SK-N-SH (cell line): ENCODE results near the gene INHBB. TPM values are rescaled to one million over a fixed set of nuclear protein-coding genes. Genes with fewer than 3 reads are reported as not detected.

ENCODE experiments used
- CTCF ChIA-PET: fragments of 300-600, 350-600 bp; formaldehyde crosslinking; extraction: SDS; loops from one replicate; lab custom pipeline; 2021; lab: Yijun Ruan, JAX
- POLR2A ChIA-PET: fragments of 350-600 bp; sonication (Branson Sonifier 250); formaldehyde crosslinking; extraction: SDS; loops from one replicate; lab custom pipeline; 2020; ENCODE audit warnings: antibody characterized with exemption, inconsistent platforms; lab: Yijun Ruan, JAX
- DNase-seq: peaks from one replicate; pipeline ENCODE4 v3.0.0; 2012
- H2AFZ ChIP-seq: fragments of 200-600 bp; sonication (generic); 2 replicates; pipeline ENCODE4 v1.8.1; 2016; ENCODE audit warnings: antibody characterized with exemption, mild to moderate bottlenecking, low read depth
- H3F3A ChIP-seq: fragments of 200-600 bp; sonication (generic); replicated peaks from 2 replicates; pipeline ENCODE3; 2016; ENCODE audit warnings: antibody characterized with exemption, mild to moderate bottlenecking; ENCODE audit not compliant: insufficient read depth
- H3K27ac ChIP-seq, 2 experiments: fragments of 200-500 bp in 1 of 2; fragments of 200-600 bp in 1 of 2; sonication (Bioruptor generic) in 1 of 2; sonication (generic), shearing (Covaris generic) in 1 of 2; 2 replicates each; pipeline versions ENCODE4 v1.5.1 to v1.6.1; 2014 to 2016; ENCODE audit warnings: low read depth in 2 of 2, inconsistent platforms in 1 of 2, low read length in 1 of 2, mild to moderate bottlenecking in 1 of 2, mixed read lengths in 1 of 2
- H3K27me3 ChIP-seq: fragments of 200-600 bp; sonication (generic), shearing (Covaris generic); 2 replicates; pipeline ENCODE4 v1.6.1; 2016; ENCODE audit warnings: mixed run types; ENCODE audit not compliant: insufficient read depth
- H3K36me3 ChIP-seq, 2 experiments: fragments of 200-500 bp in 1 of 2; fragments of 200-600 bp in 1 of 2; sonication (Bioruptor generic) in 1 of 2; sonication (generic) in 1 of 2; replicated peaks in 1 of 2; 2 replicates each; pipeline versions ENCODE3 to v1.5.1; 2014 to 2016; ENCODE audit warnings: low read length in 1 of 2, mild to moderate bottlenecking in 1 of 2; ENCODE audit not compliant: insufficient read depth in 2 of 2, control insufficient read depth in 1 of 2
- H3K4me1 ChIP-seq, 2 experiments: fragments of 200-500 bp in 1 of 2; fragments of 200-600 bp in 1 of 2; sonication (Bioruptor generic) in 1 of 2; sonication (generic), shearing (Covaris generic) in 1 of 2; 2 replicates each; pipeline versions ENCODE4 v1.5.1 to v1.6.1; 2014 to 2016; ENCODE audit warnings: low read depth in 1 of 2, low read length in 1 of 2, mixed run types in 1 of 2; ENCODE audit not compliant: insufficient read depth in 2 of 2, control insufficient read depth in 1 of 2
- H3K4me2 ChIP-seq: fragments of 200-600 bp; sonication (generic), shearing (Covaris generic); 2 replicates; pipeline ENCODE4 v1.6.1; 2017; ENCODE audit warnings: mixed run types
- H3K4me3 ChIP-seq, 2 experiments: fragments of 200-500 bp in 1 of 2; fragments of 200-600 bp in 1 of 2; sonication (Bioruptor generic) in 1 of 2; sonication (generic), shearing (Covaris generic) in 1 of 2; 2 replicates each; pipeline versions ENCODE4 v1.5.1 to v1.8.1; 2014 to 2016; ENCODE audit warnings: low read depth in 2 of 2, inconsistent platforms in 1 of 2, low read length in 1 of 2, mild to moderate bottlenecking in 1 of 2, mixed read lengths in 1 of 2, moderate library complexity in 1 of 2
- H3K79me2 ChIP-seq: fragments of 200-600 bp; sonication (generic); 2 replicates; pipeline ENCODE4 v1.8.1; 2017; ENCODE audit warnings: mild to moderate bottlenecking; ENCODE audit not compliant: insufficient read depth
- H3K9ac ChIP-seq: fragments of 200-600 bp; sonication (generic); 2 replicates; pipeline ENCODE4 v1.6.1; 2017; ENCODE audit warnings: mixed run types
- H3K9me2 ChIP-seq: fragments of 200-600 bp; sonication (generic); 2 replicates; pipeline ENCODE4 v1.6.1; 2017; ENCODE audit warnings: mixed run types
- H3K9me3 ChIP-seq: fragments of 200-600 bp; sonication (generic); 2 replicates; pipeline ENCODE4 v1.6.1; 2017; ENCODE audit warnings: mixed run types, mild to moderate bottlenecking, moderate library complexity
- H4K20me1 ChIP-seq: fragments of 200-600 bp; sonication (generic); 2 replicates; pipeline ENCODE4 v1.6.1; 2017; ENCODE audit warnings: mild to moderate bottlenecking, mixed run types; ENCODE audit not compliant: insufficient read depth
- ELF1 ChIP-seq: IDR thresholded peaks from 2 replicates; pipeline ENCODE4 v1.4.0; 2012
- EP300 ChIP-seq, 2 experiments: IDR thresholded peaks; 2 replicates each; pipeline versions ENCODE4 v1.4.0 to v1.6.1; 2012; ENCODE audit warnings: borderline replicate concordance in 1 of 2, low read depth in 1 of 2, low read length in 1 of 2
- FOSL2 ChIP-seq: IDR thresholded peaks from 2 replicates; pipeline ENCODE4 v1.4.0; 2012; ENCODE audit warnings: low read depth, mild to moderate bottlenecking, moderate library complexity, borderline replicate concordance
- GABPA ChIP-seq: IDR thresholded peaks from 2 replicates; pipeline ENCODE4 v1.4.0; 2012; ENCODE audit warnings: low read depth, mild to moderate bottlenecking
- GATA2 ChIP-seq: sonication (generic); formaldehyde crosslinking; IDR thresholded peaks from 2 replicates; pipeline ENCODE4 v1.5.0; 2020; ENCODE audit warnings: mild to moderate bottlenecking, missing genetic modification reagents
- IRF3 ChIP-seq: fragments of 150-350 bp; IDR thresholded peaks from 2 replicates; pipeline ENCODE4 v1.6.1; 2016; ENCODE audit warnings: mild to moderate bottlenecking, low read depth, low read length
- JUND ChIP-seq: IDR thresholded peaks from 2 replicates; pipeline ENCODE4 v1.4.0; 2012
- MAX ChIP-seq: IDR thresholded peaks from 2 replicates; pipeline ENCODE4 v1.4.0; 2012; ENCODE audit warnings: low read depth
- MXI1 ChIP-seq: IDR thresholded peaks from 2 replicates; pipeline ENCODE4 v1.6.1; 2012; ENCODE audit warnings: mild to moderate bottlenecking, low read depth, low read length, improper control_type of control experiment
- NFIC ChIP-seq: IDR thresholded peaks from 2 replicates; pipeline ENCODE4 v1.4.0; 2012; ENCODE audit warnings: borderline replicate concordance
- NRF1 ChIP-seq: IDR thresholded peaks from 2 replicates; pipeline ENCODE4 v1.6.1; 2012; ENCODE audit warnings: low read depth, mild to moderate bottlenecking, low read length
- PBX3 ChIP-seq: IDR thresholded peaks from 2 replicates; pipeline ENCODE4; 2012
- POLR2AphosphoS5 ChIP-seq: IDR thresholded peaks from 2 replicates; pipeline ENCODE4 v1.6.1; 2012; ENCODE audit warnings: low read depth, low read length
- RFX5 ChIP-seq: IDR thresholded peaks from 2 replicates; pipeline ENCODE4 v1.6.1; 2012; ENCODE audit warnings: mild to moderate bottlenecking, improper control_type of control experiment, low read length
- USF2 ChIP-seq: fragments of 150-350 bp; IDR thresholded peaks from 2 replicates; pipeline ENCODE4 v1.6.1; 2017; ENCODE audit warnings: antibody characterized with exemption, low read length, low read depth, borderline replicate concordance
- WGBS: methylation state at CpG from one replicate; pipeline ENCODE4 v1.1.6; 2017; ENCODE audit warnings: low lambda C conversion rate; 5-methylcytosine and 5-hydroxymethylcytosine counted together
- polyA plus RNA-seq, 3 experiments: library from polyadenylated mRNA; depleted of rRNA; stranded (reverse); fragments of >200 nt; gene quantifications; 2 replicates each; pipeline ENCODE4 v1.2.3, GENCODE V29; 2012

INHBB gene
- polyA plus RNA-seq, 1 of the 3 experiments (the other 2 are of a cell fraction), result 0.03 TPM

- Histone ChIP-seq H3F3A (no peaks in the 10 kb centered on the region), H3K27me3 (no peaks in the 10 kb centered on the region; the same call in 1 of the 2 replicates), H3K9me3 (no peaks in the 10 kb centered on the region), H3K36me3 (no peaks in the 10 kb centered on the region), H3K4me2 (no peak overlapping the region), H2AFZ (no peak overlapping the region), H3K9ac (no peak overlapping the region), H3K79me2 (no peaks in the 10 kb centered on the region), H4K20me1 (no peaks in the 10 kb centered on the region), H3K27ac (no peak overlapping the region), H3K4me1 (peaks cover 0 to 3% of the 10 kb centered on the region in 2 experiments; a peak in 1 of 4 replicates), H3K4me3 (no peak overlapping the region), H3K9me2 (no peaks in the 10 kb centered on the region)
- POLR2A ChIA-PET, result no interaction called here
- CTCF ChIA-PET, result no interaction called here
- WGBS, result 37% methylated on average over 8 of the region's 9 CpGs
- no peak for TF ChIP-seq USF2
- TF ChIP-seq NFIC, result no peak
- no peak for DNase-seq
Measured at GRCh38 chr2:120388222-120389035, 42.5 kb downstream of the INHBB start.

GRCh38 chr2:120389036-120389391 lies 43.1 kb downstream of the INHBB start:
- Histone ChIP-seq H3K9me3 (no peaks in the 10 kb centered on the region), H3F3A (no peaks in the 10 kb centered on the region), H3K9me2 (no peaks in the 10 kb centered on the region), H3K4me3 (no peak overlapping the region), H3K27me3 (no peaks in the 10 kb centered on the region; the same call in 1 of the 2 replicates), H4K20me1 (no peaks in the 10 kb centered on the region), H3K9ac (no peak overlapping the region)
- ChIA-PET POLR2A (no interaction called here), CTCF (interaction anchor here (0.8 kb wide), 1 partner anchor 291 kb away, joined by 4 read pairs; no protein-coding TSS in a partner anchor)
- DNase-seq, result no peak
- TF ChIP-seq GABPA (no peak), NRF1 (no peak), JUND (no peak), RFX5 (no peak)
- TF ChIP-seq, all 33 proteins: peak for 0
- Histone ChIP-seq H3K4me2 (no peak overlapping the region), H2AFZ (no peak overlapping the region), H3K36me3 (no peaks in the 10 kb centered on the region), H3K79me2 (no peaks in the 10 kb centered on the region), H3K4me1 (peaks cover 0 to 3% of the 10 kb centered on the region in 2 experiments; a peak in 1 of 4 replicates), H3K27ac (no peak overlapping the region)
- 51% methylated on average over 6 of the region's 9 CpGs for WGBS

- no peak overlapping the region for H3K27ac ChIP-seq
- no peak overlapping the region for H3K4me3 ChIP-seq
- CTCF ChIA-PET, result no interaction called here
- peaks cover 0 to 5% of the 10 kb centered on the region in 2 experiments; a peak in 1 of 4 replicates for H3K4me1 ChIP-seq
- H3K9me3 ChIP-seq, result no peaks in the 10 kb centered on the region
- no peaks in the 10 kb centered on the region for H4K20me1 ChIP-seq
- POLR2A ChIA-PET, result no interaction called here
- H3K36me3 ChIP-seq, result no peaks in the 10 kb centered on the region
- no peaks in the 10 kb centered on the region for H3F3A ChIP-seq
- H3K79me2 ChIP-seq, result no peaks in the 10 kb centered on the region
- no peak for DNase-seq
- no peak overlapping the region for H2AFZ ChIP-seq
- H3K4me2 ChIP-seq, result no peak overlapping the region
- no peaks in the 10 kb centered on the region for H3K9me2 ChIP-seq
- WGBS, result 52% methylated on average over 10 of the region's 11 CpGs
- H3K9ac ChIP-seq, result no peak overlapping the region
- H3K27me3 ChIP-seq, result no peaks in the 10 kb centered on the region
- no peak for TF ChIP-seq GATA2 (CRISPR knock-in tag)
- no peak for TF ChIP-seq ELF1
- no peak for TF ChIP-seq RFX5
- no peak for TF ChIP-seq POLR2AphosphoS5
- no peak for TF ChIP-seq EP300 (IDR thresholded peaks at IDR 0.05; ENCODE audit: borderline replicate concordance in 1 of 2, low read depth in 1 of 2, low read length in 1 of 2)
- no peak for TF ChIP-seq IRF3
- no peak for TF ChIP-seq JUND
- no peak for TF ChIP-seq MAX
- no peak for TF ChIP-seq MXI1
- TF ChIP-seq NFIC, result no peak
- TF ChIP-seq PBX3, result no peak
- no peak for TF ChIP-seq FOSL2
Measured at GRCh38 chr2:120390381-120391055, 44.6 kb downstream of the INHBB start.
